GM12874 (cell line): ENCODE measurements around the gene EIF3J.

Experiments used
- TF ChIP-seq, protein P1 (sequence below): IDR thresholded peaks from 2 replicates; pipeline ENCODE4 v1.5.1; 2011; ENCODE audit warnings: low read depth, mild to moderate bottlenecking, control low read depth, low read length, moderate library complexity; ENCODE audit not compliant: insufficient read depth

Gene EIF3J

GRCh38 chr15:44501768-44502366 lies 35.1 kb upstream of the EIF3J start:
- TF ChIP-seq, protein P1, sequence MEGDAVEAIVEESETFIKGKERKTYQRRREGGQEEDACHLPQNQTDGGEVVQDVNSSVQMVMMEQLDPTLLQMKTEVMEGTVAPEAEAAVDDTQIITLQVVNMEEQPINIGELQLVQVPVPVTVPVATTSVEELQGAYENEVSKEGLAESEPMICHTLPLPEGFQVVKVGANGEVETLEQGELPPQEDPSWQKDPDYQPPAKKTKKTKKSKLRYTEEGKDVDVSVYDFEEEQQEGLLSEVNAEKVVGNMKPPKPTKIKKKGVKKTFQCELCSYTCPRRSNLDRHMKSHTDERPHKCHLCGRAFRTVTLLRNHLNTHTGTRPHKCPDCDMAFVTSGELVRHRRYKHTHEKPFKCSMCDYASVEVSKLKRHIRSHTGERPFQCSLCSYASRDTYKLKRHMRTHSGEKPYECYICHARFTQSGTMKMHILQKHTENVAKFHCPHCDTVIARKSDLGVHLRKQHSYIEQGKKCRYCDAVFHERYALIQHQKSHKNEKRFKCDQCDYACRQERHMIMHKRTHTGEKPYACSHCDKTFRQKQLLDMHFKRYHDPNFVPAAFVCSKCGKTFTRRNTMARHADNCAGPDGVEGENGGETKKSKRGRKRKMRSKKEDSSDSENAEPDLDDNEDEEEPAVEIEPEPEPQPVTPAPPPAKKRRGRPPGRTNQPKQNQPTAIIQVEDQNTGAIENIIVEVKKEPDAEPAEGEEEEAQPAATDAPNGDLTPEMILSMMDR, result peak; percentile 32; the same call in 1 of the 2 replicates

- TF ChIP-seq, protein P1, result no peak
Observed at GRCh38 chr15:44516436-44516835, 20.5 kb upstream of the EIF3J start.

DNA sequence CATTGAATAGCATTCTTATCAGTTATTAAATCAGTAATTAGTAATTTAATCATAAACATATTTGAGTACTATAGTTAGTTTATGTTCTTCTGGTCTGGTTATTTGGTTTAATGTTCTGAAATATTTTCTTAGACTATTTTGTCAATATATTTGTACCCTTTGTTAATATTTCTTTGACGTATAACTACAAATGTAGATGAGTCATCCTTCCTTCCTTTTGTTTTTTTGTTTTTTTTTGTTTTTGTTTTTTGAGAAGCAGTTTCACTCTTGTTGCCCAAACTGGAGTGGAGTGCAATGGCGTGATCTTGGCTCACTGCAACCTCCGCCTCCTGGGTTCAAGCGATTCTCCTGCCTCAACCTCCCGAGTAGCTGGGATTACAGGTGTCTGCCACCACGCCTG lies 17.4 kb upstream of the EIF3J start:
- TF ChIP-seq, protein P1, result no peak

- TF ChIP-seq, protein P1, result no peak
Observed at GRCh38 chr15:44525018-44525417, 11.9 kb upstream of the EIF3J start.

GRCh38 chr15:44527241-44527640 lies 9.7 kb upstream of the EIF3J start:
- TF ChIP-seq, protein P1, result no peak

DNA sequence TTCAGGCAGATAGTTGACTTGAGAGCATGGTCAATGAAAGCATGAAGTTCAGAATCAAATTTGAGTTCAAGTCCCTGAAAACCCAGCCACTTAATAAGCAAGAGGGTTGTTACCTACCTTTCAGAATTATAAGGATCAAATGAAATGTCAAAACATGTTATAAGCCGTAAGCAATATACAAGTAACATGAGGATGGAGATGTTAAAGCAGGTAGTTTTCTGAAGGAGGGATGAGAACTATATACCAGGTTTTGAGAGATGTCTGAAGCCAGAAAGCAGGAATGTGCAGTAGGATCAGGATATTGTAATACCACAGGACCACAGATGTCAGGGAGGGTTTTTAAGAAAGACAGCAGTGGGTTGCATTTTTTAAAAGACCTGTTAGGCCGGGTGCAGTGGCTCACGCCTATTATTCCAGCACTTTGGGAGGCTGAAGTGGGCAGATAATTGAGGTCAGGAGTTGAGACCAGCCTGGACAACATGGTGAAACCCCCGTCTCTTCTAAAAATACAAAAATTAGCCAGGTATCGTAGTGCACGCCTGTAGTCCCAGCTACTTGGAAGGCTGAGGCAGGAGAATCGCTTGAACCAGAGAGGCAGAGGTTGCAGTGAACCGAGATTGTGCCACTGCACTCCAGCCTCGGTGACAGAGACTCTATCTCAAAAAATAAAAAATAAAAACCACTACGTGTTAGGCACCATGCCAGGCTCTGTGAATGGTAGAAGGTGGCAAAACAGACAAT lies 6.9 kb upstream of the EIF3J start:
- TF ChIP-seq, protein P1, result no peak

- TF ChIP-seq, protein P1, result no peak
Observed at GRCh38 chr15:44530653-44531052, 6.3 kb upstream of the EIF3J start.
